GM23338 (cell line): ENCODE data around the gene HRH2. TPM values are rescaled to one million over a fixed set of nuclear protein-coding genes. Genes with fewer than 3 reads are reported as not detected.

ENCODE experiments used
- ATAC-seq: fragments of 200-7000 bp; cut with Tn5 transposase; 3 replicates; pipeline ENCODE4 v1.9.1; 2020
- DNase-seq: peaks from one replicate; pipeline ENCODE4 v3.0.0-alpha.2; 2015; ENCODE audit warnings: low spot score
- H2AFZ ChIP-seq: fragments of 200-600 bp; sonication (generic); 2 replicates; pipeline ENCODE4 v1.8.0; 2016; ENCODE audit warnings: antibody characterized with exemption, mild to moderate bottlenecking, moderate library complexity
- H3F3A ChIP-seq: fragments of 200-600 bp; sonication (generic); replicated peaks from 2 replicates; pipeline ENCODE4 v1.8.0; 2017; ENCODE audit warnings: antibody characterized with exemption, mixed run types, low read depth
- H3K27ac ChIP-seq: fragments of 200-600 bp; sonication (generic); 2 replicates; pipeline ENCODE4 v1.6.1; 2016; ENCODE audit warnings: low read depth
- H3K27me3 ChIP-seq: fragments of 200-600 bp; sonication (generic); 2 replicates; pipeline ENCODE4 v1.8.0; 2016; ENCODE audit warnings: mild to moderate bottlenecking, mixed run types, moderate library complexity; ENCODE audit not compliant: insufficient read depth
- H3K36me3 ChIP-seq: fragments of 200-600 bp; sonication (generic); 2 replicates; pipeline ENCODE4 v1.8.0; 2016; ENCODE audit warnings: mild to moderate bottlenecking; ENCODE audit not compliant: insufficient read depth
- H3K4me1 ChIP-seq: fragments of 200-600 bp; sonication (generic); 2 replicates; pipeline ENCODE4 v1.8.0; 2016; ENCODE audit warnings: mild to moderate bottlenecking, moderate library complexity; ENCODE audit not compliant: insufficient read depth
- H3K4me2 ChIP-seq: fragments of 200-600 bp; sonication (generic); 2 replicates; pipeline ENCODE4 v1.7.1; 2017; ENCODE audit warnings: mixed run types
- H3K4me3 ChIP-seq: fragments of 200-600 bp; sonication (generic); 2 replicates; pipeline ENCODE4 v1.6.1; 2016; ENCODE audit warnings: mixed run types
- H3K79me2 ChIP-seq: fragments of 200-600 bp; sonication (generic); replicated peaks from 2 replicates; pipeline ENCODE4 v1.8.0; 2017; ENCODE audit warnings: mild to moderate bottlenecking; ENCODE audit not compliant: insufficient read depth
- H3K9me2 ChIP-seq: fragments of 200-600 bp; sonication (generic); 2 replicates; pipeline ENCODE4 v1.8.0; 2017; ENCODE audit not compliant: insufficient read depth
- H4K20me1 ChIP-seq: fragments of 200-600 bp; sonication (generic); replicated peaks from 2 replicates; pipeline ENCODE4 v1.8.0; 2017; ENCODE audit warnings: mild to moderate bottlenecking; ENCODE audit not compliant: insufficient read depth
- H3K27ac Mint-ChIP-seq: 2 replicates; pipeline ENCODE4 v1.8.0; 2020; ENCODE audit warnings: inconsistent platforms, mild to moderate bottlenecking, moderate library complexity, mixed read lengths
- H3K27me3 Mint-ChIP-seq: 3 replicates; pipeline ENCODE4 v1.8.0; 2022; ENCODE audit warnings: low read depth, mild to moderate bottlenecking, moderate library complexity, mixed read lengths, inconsistent platforms; ENCODE audit not compliant: insufficient read depth, poor library complexity
- H3K36me3 Mint-ChIP-seq: 3 replicates; pipeline ENCODE4 v1.8.0; 2021; ENCODE audit warnings: low read depth, mild to moderate bottlenecking, inconsistent platforms, moderate library complexity, mixed read lengths
- H3K4me1 Mint-ChIP-seq: 3 replicates; pipeline ENCODE4 v1.8.0; 2020; ENCODE audit warnings: mild to moderate bottlenecking, inconsistent platforms, mixed read lengths
- H3K4me3 Mint-ChIP-seq: 3 replicates; pipeline ENCODE4 v1.8.0; 2021; ENCODE audit warnings: moderate library complexity, mild to moderate bottlenecking, inconsistent platforms, mixed read lengths
- H3K9me3 Mint-ChIP-seq: 3 replicates; pipeline ENCODE4 v1.8.0; 2020; ENCODE audit warnings: moderate library complexity, mild to moderate bottlenecking, inconsistent platforms, mixed read lengths
- CREB1 ChIP-seq: fragments of 250-450 bp; sonication (Bioruptor Pico); IDR thresholded peaks from 2 replicates; pipeline ENCODE4 v1.5.0; 2020; ENCODE audit warnings: low read depth, mild to moderate bottlenecking, moderate library complexity
- CTCF ChIP-seq, 2 experiments: fragments of 200-600 bp in 1 of 2; sonication (generic) in 1 of 2; conservative IDR thresholded peaks; 2 replicates each; pipeline versions ENCODE4 v1.5.1 to v1.6.1; 2016 to 2017; ENCODE audit warnings: antibody characterized with exemption in 2 of 2, low read depth in 2 of 2, mild to moderate bottlenecking in 2 of 2, moderate library complexity in 1 of 2
- EZH2phosphoT487 ChIP-seq: fragments of 200-600 bp; sonication (generic); IDR thresholded peaks from one replicate; pipeline ENCODE4 v1.8.1; 2018; ENCODE audit warnings: antibody characterized with exemption; ENCODE audit not compliant: unreplicated experiment
- JUNB ChIP-seq: IDR thresholded peaks from one replicate; pipeline ENCODE4 v1.6.1; 2016; ENCODE audit warnings: antibody characterized with exemption; ENCODE audit not compliant: unreplicated experiment
- NANOG ChIP-seq: IDR thresholded peaks from 2 replicates; pipeline ENCODE4 v1.6.1; 2016; ENCODE audit warnings: antibody characterized with exemption, borderline replicate concordance
- POLR2AphosphoS5 ChIP-seq: IDR thresholded peaks from 2 replicates; pipeline ENCODE4 v1.6.1; 2016; ENCODE audit warnings: antibody characterized with exemption, low read depth
- REST ChIP-seq: IDR thresholded peaks from one replicate; pipeline ENCODE4 v1.6.1; 2018; ENCODE audit warnings: antibody characterized with exemption; ENCODE audit not compliant: unreplicated experiment
- STAT1 ChIP-seq: IDR thresholded peaks from one replicate; pipeline ENCODE4 v1.6.1; 2016; ENCODE audit warnings: antibody characterized with exemption; ENCODE audit not compliant: unreplicated experiment
- ZNF114 ChIP-seq: fragments of 250-450 bp; sonication (Bioruptor Pico); IDR thresholded peaks from 2 replicates; pipeline ENCODE4 v1.5.0; 2020; ENCODE audit warnings: mild to moderate bottlenecking, moderate library complexity
- ZNF331 ChIP-seq: fragments of 250-450 bp; sonication (Bioruptor Pico); IDR thresholded peaks from 2 replicates; pipeline ENCODE4 v1.5.0; 2020; ENCODE audit warnings: low read depth, mild to moderate bottlenecking, moderate library complexity
- ZNF462 ChIP-seq: fragments of 250-450 bp; sonication (Bioruptor Pico); IDR thresholded peaks from 2 replicates; pipeline ENCODE4 v1.5.0; 2020; ENCODE audit warnings: mild to moderate bottlenecking, moderate library complexity
- polyA plus RNA-seq: library from polyadenylated mRNA; unstranded; fragments of >200 nt; fragmentation: Nextera tagmentation; extraction: Ambion mirVana; gene quantifications from 2 replicates; pipeline ENCODE4 v1.2.1, GENCODE V29; 2016
- total RNA-seq: library from RNA; depleted of rRNA; stranded (reverse); fragments of >200 nt; shearing (Covaris generic); gene quantifications from 2 replicates; pipeline ENCODE4 v1.2.3, GENCODE V29; 2014

The HRH2 gene
- total and polyA plus RNA-seq, 2 experiments from 2014 or later, result 6.8 to 7.0 TPM

- Mint-ChIP-seq H3K36me3 (peaks cover 24% of the 10 kb centered on the region), H3K9me3 (peaks cover 33% of the 10 kb centered on the region), H3K27me3 (peaks cover 11% of the 10 kb centered on the region), H3K27ac (no peak overlapping the region), H3K4me3 (no peak overlapping the region), H3K4me1 (peaks cover 11% of the 10 kb centered on the region)
- ATAC-seq, result no peak
- Histone ChIP-seq H3K9me2 (peaks cover 22% of the 10 kb centered on the region), H3F3A (0 out of 2 replicates have a peak, but pooled peaks cover 5% of the 10 kb centered on the region), H2AFZ (no peak overlapping the region), H3K79me2 (no peaks in the 10 kb centered on the region), H3K4me1 (peaks cover 8% of the 10 kb centered on the region; the same call in 1 of the 2 replicates), H3K36me3 (peaks cover 6% of the 10 kb centered on the region; the same call in 1 of the 2 replicates), H3K4me2 (no peak overlapping the region), H3K27ac (no peak overlapping the region), H3K27me3 (no peaks in the 10 kb centered on the region), H4K20me1 (no peaks in the 10 kb centered on the region), H3K4me3 (no peak overlapping the region)
- no peak for DNase-seq
- no peak for TF ChIP-seq CREB1 (CRISPR knock-in tag)
- no peak for TF ChIP-seq CTCF (conservative IDR thresholded peaks at IDR 0.05; ENCODE audit: low read depth in 2 of 2)
- no peak for TF ChIP-seq NANOG
- no peak for TF ChIP-seq EZH2phosphoT487
- TF ChIP-seq JUNB, result no peak
Measured at GRCh38 chr5:175620527-175620926, 37.3 kb upstream of the HRH2 start.

- H3K4me3 ChIP-seq, result no peak overlapping the region
- H2AFZ ChIP-seq, result no peak overlapping the region
- Mint-ChIP-seq H3K27me3 (peaks cover 10% of the 10 kb centered on the region), H3K4me1 (peaks cover 14% of the 10 kb centered on the region), H3K27ac (no peak overlapping the region), H3K36me3 (peaks cover 28% of the 10 kb centered on the region), H3K9me3 (peaks cover 37% of the 10 kb centered on the region), H3K4me3 (no peak overlapping the region)
- no peak overlapping the region for H3K27ac ChIP-seq
- peaks cover 22% of the 10 kb centered on the region for H3K9me2 ChIP-seq
- no peaks in the 10 kb centered on the region for H4K20me1 ChIP-seq
- TF ChIP-seq ZNF114 (CRISPR knock-in tag), result no peak
- TF ChIP-seq JUNB, result no peak
- no peak for TF ChIP-seq ZNF331 (CRISPR knock-in tag)
- TF ChIP-seq STAT1, result no peak
- TF ChIP-seq ZNF462 (CRISPR knock-in tag), result no peak
- TF ChIP-seq POLR2AphosphoS5, result no peak
- no peak for TF ChIP-seq NANOG
- TF ChIP-seq REST, result no peak
- peaks cover 8% of the 10 kb centered on the region; the same call in 1 of the 2 replicates for H3K4me1 ChIP-seq
- no peaks in the 10 kb centered on the region for H3K79me2 ChIP-seq
- H3K27me3 ChIP-seq, result no peaks in the 10 kb centered on the region
- 0 out of 2 replicates have a peak, but pooled peaks cover 5% of the 10 kb centered on the region for H3F3A ChIP-seq
- DNase-seq (no peak), ATAC-seq (no peak)
- H3K4me2 ChIP-seq, result no peak overlapping the region
- peaks cover 6% of the 10 kb centered on the region for H3K36me3 ChIP-seq
Measured at GRCh38 chr5:175621971-175622370, 35.9 kb upstream of the HRH2 start.
